OCI-LY7 (cell line): ENCODE results near the gene FREM3.

ENCODE experiments used
- CTCF ChIP-seq: fragments of 200-600 bp; sonication (generic); conservative IDR thresholded peaks from 2 replicates; pipeline ENCODE4 v1.5.1; 2014; ENCODE audit warnings: mild to moderate bottlenecking, antibody characterized with exemption, low read length, moderate library complexity, mixed read lengths
- EZH2phosphoT487 ChIP-seq: fragments of 200-600 bp; sonication (generic); IDR thresholded peaks from 2 replicates; pipeline ENCODE4 v1.6.1; 2018; ENCODE audit warnings: low read depth, borderline replicate concordance, mild to moderate bottlenecking, mixed run types, antibody characterized with exemption, low read length, moderate library complexity, mixed read lengths

DNA sequence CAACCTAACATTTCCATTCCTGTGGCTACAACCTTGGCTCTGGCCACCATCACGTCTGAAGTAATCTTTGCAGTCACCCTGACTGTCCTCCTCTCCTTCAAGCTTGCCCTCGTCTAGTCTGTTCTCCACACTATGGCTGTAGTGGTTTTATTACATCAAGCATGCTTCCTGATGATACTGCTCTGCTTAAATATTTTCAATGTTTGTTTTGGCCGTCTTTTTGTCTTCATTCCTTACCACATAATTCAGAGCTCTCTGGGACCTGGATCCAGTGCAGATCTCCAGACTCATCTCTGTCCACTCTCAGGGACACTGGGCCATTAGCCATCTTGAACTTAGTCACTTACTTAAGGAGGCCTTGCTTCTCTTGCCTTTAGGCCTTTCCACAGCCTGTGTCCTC is 27.7 kb upstream of the FREM3 start:
- no peak for TF ChIP-seq CTCF
- TF ChIP-seq EZH2phosphoT487, result no peak
